Stimulated activated CD8-positive, alpha-beta memory T cell treated with anti-CD3 and anti-CD28 coated beads, Interleukin-7, amount 100 ng/mL, for 24 hours (primary cell): ENCODE results near the gene GRIN3B.
"Not testable (repeated sequence)": the region's sequence is repeated elsewhere in the genome, so short reads cannot be mapped to it uniquely, and the experiment has no call there.

ENCODE experiments used
- DNase-seq: peaks from one replicate; pipeline ENCODE4 v3.0.0-alpha.2; 2020; ENCODE audit warnings: low read depth

The GRIN3B gene

GRCh38 chr19:1000095-1000494 is at the start of gene GRIN3B:
Gene GRIN3B, plus strand, starts transcription at chr19:1000419. Its CDS starts 19 bp downstream, at chr19:1000438.
- no peak for DNase-seq

- no peak for DNase-seq
Observed at GRCh38 chr19:952049-952679, 48.1 kb upstream of the GRIN3B start.

GRCh38 chr19:952680-953444 is 47.4 kb upstream of the GRIN3B start:
- DNase-seq = no peak

GRCh38 chr19:953445-954271 is 46.6 kb upstream of the GRIN3B start:
- DNase-seq = no peak

GRCh38 chr19:954272-954671 is 45.9 kb upstream of the GRIN3B start:
- DNase-seq = no peak

GRCh38 chr19:954672-955494 is 45.3 kb upstream of the GRIN3B start:
- DNase-seq = no peak

- no peak for DNase-seq
Observed at GRCh38 chr19:955803-956765, 44.1 kb upstream of the GRIN3B start.

GRCh38 chr19:956766-957440 is 43.3 kb upstream of the GRIN3B start:
- no peak for DNase-seq

GRCh38 chr19:957578-957977 is 42.6 kb upstream of the GRIN3B start:
- not testable (repeated sequence) for DNase-seq

- no peak for DNase-seq
Observed at GRCh38 chr19:958967-959855, 41.0 kb upstream of the GRIN3B start.

- no peak for DNase-seq
Observed at GRCh38 chr19:960020-960419, 40.2 kb upstream of the GRIN3B start.

GRCh38 chr19:960601-960938 is 39.6 kb upstream of the GRIN3B start:
- DNase-seq = no peak

GRCh38 chr19:961866-962620 is 38.2 kb upstream of the GRIN3B start:
- DNase-seq = no peak

GRCh38 chr19:962683-963400 is 37.4 kb upstream of the GRIN3B start:
- no peak for DNase-seq

- DNase-seq = no peak
Observed at GRCh38 chr19:963486-963951, 36.7 kb upstream of the GRIN3B start.

- DNase-seq = no peak
Observed at GRCh38 chr19:964116-964520, 36.1 kb upstream of the GRIN3B start.
